GM19468 (cell line): ENCODE data around the gene SYT2.
"Not testable (repeated sequence)": the region's sequence is repeated elsewhere in the genome, so short reads cannot be mapped to it uniquely, and the experiment has no call there.

Experiments
- ATAC-seq: cut with Tn5 transposase; IDR thresholded peaks from one replicate; pipeline ENCODE4 v1.9.1; 2021; ENCODE audit warnings: mild to moderate bottlenecking, moderate library complexity, moderate number of reproducible peaks; ENCODE audit not compliant: unreplicated experiment; ENCODE audit errors: extremely low read depth

Gene SYT2

GRCh38 chr1:202600432-202601041 is 109.7 kb downstream of the SYT2 start:
- ATAC-seq = no peak

- ATAC-seq = no peak
Observed at GRCh38 chr1:202599669-202600431, 110.4 kb downstream of the SYT2 start.

GRCh38 chr1:202597090-202597761 is 113.0 kb downstream of the SYT2 start:
- ATAC-seq = no peak

GRCh38 chr1:202596638-202597037 is 113.6 kb downstream of the SYT2 start:
- no peak for ATAC-seq

- no peak for ATAC-seq
Observed at GRCh38 chr1:202593845-202594244, 116.4 kb downstream of the SYT2 start.

GRCh38 chr1:202592146-202592545 is 118.1 kb downstream of the SYT2 start:
- no peak for ATAC-seq

GRCh38 chr1:202591515-202591914 is 118.7 kb downstream of the SYT2 start:
- ATAC-seq = no peak

GRCh38 chr1:202590975-202591411 is 119.3 kb downstream of the SYT2 start:
- no peak for ATAC-seq

GRCh38 chr1:202590126-202590525 is 120.1 kb downstream of the SYT2 start:
- no peak for ATAC-seq

GRCh38 chr1:202589190-202589930 is 120.9 kb downstream of the SYT2 start:
- no peak for ATAC-seq

- ATAC-seq = no peak
Observed at GRCh38 chr1:202588503-202589189, 121.6 kb downstream of the SYT2 start.

GRCh38 chr1:202587859-202588485 is 122.3 kb downstream of the SYT2 start:
- no peak for ATAC-seq

GRCh38 chr1:202586871-202587270 is 123.4 kb downstream of the SYT2 start:
- ATAC-seq = no peak

- ATAC-seq = peak; percentile 26
Observed at GRCh38 chr1:202586018-202586821, 124.0 kb downstream of the SYT2 start.

- ATAC-seq = no peak
Observed at GRCh38 chr1:202585590-202585933, 124.7 kb downstream of the SYT2 start.

GRCh38 chr1:202584707-202585589 is 125.3 kb downstream of the SYT2 start:
- no peak for ATAC-seq

- ATAC-seq = not testable (repeated sequence)
Observed at GRCh38 chr1:202582350-202582749, 127.9 kb downstream of the SYT2 start.

GRCh38 chr1:202580619-202581018 is 129.6 kb downstream of the SYT2 start:
- no peak for ATAC-seq
